ENCODE measurements around the gene ITPKB. TPM values are rescaled to one million over a fixed set of nuclear protein-coding genes. Genes with fewer than 3 reads are reported as not detected.

Gene ITPKB
- total RNA-seq, 1 donor, result 6.2 TPM

DNA sequence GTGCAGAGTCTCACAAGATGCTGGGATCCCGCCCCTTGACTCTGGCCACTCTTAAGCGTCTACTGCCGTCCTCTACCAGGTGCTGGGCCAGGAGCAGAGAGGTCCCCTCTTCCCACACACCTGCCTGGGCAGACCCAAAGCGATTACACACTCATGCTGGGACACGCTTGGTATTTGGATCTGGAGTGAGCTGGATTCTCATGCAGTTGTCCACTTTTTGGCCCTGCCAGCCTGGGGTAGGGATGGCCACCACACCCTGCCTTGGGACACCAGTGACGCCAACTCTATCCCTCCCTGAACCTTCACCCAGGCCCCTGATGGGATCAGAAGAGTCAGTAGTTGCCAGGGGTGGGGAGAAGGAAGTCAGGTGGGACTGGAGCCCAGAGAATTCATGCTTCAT lies 28.6 kb downstream of the ITPKB start:
- Histone ChIP-seq H2AFZ (ENCODE audit: low read length) (no peak overlapping the region), H3K4me2 (ENCODE audit: insufficient read depth, low read length) (no peak overlapping the region), H3K4me1 (ENCODE audit: insufficient read depth, low read length) (peaks cover 5% of the 10 kb centered on the region), H3K9me3 (ENCODE audit: low read depth, low read length) (no peaks in the 10 kb centered on the region), H3K27ac (ENCODE audit: low read depth, low read length) (no peak overlapping the region), H3K4me3 (ENCODE audit: insufficient read depth, low read length) (no peak overlapping the region), H3K27me3 (ENCODE audit: insufficient read depth, low read length) (no peaks in the 10 kb centered on the region), H3K79me2 (ENCODE audit: insufficient read depth, low read length) (no peaks in the 10 kb centered on the region), H4K20me1 (ENCODE audit: insufficient read depth, low read length) (no peaks in the 10 kb centered on the region), H3K36me3 (ENCODE audit: insufficient read depth, low read length) (no peaks in the 10 kb centered on the region)
- TF ChIP-seq, protein P1, sequence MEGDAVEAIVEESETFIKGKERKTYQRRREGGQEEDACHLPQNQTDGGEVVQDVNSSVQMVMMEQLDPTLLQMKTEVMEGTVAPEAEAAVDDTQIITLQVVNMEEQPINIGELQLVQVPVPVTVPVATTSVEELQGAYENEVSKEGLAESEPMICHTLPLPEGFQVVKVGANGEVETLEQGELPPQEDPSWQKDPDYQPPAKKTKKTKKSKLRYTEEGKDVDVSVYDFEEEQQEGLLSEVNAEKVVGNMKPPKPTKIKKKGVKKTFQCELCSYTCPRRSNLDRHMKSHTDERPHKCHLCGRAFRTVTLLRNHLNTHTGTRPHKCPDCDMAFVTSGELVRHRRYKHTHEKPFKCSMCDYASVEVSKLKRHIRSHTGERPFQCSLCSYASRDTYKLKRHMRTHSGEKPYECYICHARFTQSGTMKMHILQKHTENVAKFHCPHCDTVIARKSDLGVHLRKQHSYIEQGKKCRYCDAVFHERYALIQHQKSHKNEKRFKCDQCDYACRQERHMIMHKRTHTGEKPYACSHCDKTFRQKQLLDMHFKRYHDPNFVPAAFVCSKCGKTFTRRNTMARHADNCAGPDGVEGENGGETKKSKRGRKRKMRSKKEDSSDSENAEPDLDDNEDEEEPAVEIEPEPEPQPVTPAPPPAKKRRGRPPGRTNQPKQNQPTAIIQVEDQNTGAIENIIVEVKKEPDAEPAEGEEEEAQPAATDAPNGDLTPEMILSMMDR (IDR thresholded peaks at IDR 0.05; ENCODE audit: extremely low read depth, low read depth, low read length), result no peak
- DNase-seq (ENCODE audit: insufficient read length, low spot score, missing footprints), result no peak

DNA sequence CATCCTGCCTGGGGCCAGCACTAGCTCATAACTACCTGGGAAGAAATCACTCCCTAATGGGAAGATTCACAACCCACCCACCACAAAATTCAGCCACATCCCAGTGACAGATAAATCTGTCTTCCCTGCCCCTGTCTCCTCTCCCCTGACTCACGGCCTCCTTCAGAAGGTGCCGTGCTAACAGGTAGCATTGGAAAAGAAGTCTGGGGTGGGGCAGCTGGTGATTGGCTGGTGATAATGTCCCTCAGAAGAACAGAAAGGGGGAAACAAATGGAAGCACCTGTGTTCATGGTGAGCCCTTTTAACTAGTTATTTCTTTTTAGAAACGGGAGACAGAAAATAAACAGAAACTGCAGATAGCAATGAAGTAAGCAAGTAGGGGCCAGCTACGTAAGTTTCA lies 29.1 kb downstream of the ITPKB start:
- no peak overlapping the region for H3K27ac ChIP-seq (ENCODE audit: low read depth, low read length)
- H3K36me3 ChIP-seq (ENCODE audit: insufficient read depth, low read length), result no peaks in the 10 kb centered on the region

DNA sequence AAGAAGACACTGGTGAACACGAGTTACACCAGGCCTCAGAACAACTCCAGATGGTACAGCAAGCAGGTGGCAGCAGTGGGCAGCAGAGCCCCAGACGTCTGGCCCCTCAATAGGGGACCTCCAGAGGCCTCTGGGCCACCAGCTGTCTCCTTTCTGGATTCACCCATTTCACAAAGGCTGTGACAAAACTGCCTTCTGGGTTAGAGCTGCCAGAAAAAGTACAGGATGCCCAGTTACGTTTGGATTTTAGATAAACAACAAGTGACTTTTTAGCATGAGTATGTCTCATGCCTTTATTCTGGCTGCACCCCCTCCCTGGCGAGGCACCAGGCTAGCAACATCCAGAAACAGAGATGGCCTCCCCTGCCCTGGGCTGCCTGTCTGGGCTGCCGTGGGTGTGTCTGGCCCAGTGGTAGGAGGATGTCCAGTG lies 30.1 kb downstream of the ITPKB start:
- Histone ChIP-seq H3K36me3 (ENCODE audit: insufficient read depth, low read length) (no peaks in the 10 kb centered on the region), H2AFZ (ENCODE audit: low read length) (no peak overlapping the region), H4K20me1 (ENCODE audit: insufficient read depth, low read length) (no peaks in the 10 kb centered on the region), H3K4me2 (ENCODE audit: insufficient read depth, low read length) (no peak overlapping the region), H3K9me3 (ENCODE audit: low read depth, low read length) (no peaks in the 10 kb centered on the region), H3K4me1 (ENCODE audit: insufficient read depth, low read length) (peaks cover 5% of the 10 kb centered on the region), H3K27ac (ENCODE audit: low read depth, low read length) (no peak overlapping the region), H3K4me3 (ENCODE audit: insufficient read depth, low read length) (no peak overlapping the region), H3K27me3 (ENCODE audit: insufficient read depth, low read length) (no peaks in the 10 kb centered on the region), H3K79me2 (ENCODE audit: insufficient read depth, low read length) (no peaks in the 10 kb centered on the region)
- DNase-seq (ENCODE audit: insufficient read length, low spot score, missing footprints), result no peak
- TF ChIP-seq, protein P1 (IDR thresholded peaks at IDR 0.05; ENCODE audit: extremely low read depth, low read depth, low read length), result no peak

More for the DNA sequence above, 29.1 kb downstream of the ITPKB start:
- H3K4me2 ChIP-seq (ENCODE audit: insufficient read depth, low read length), result no peak overlapping the region
- TF ChIP-seq, protein P1 (IDR thresholded peaks at IDR 0.05; ENCODE audit: extremely low read depth, low read depth, low read length), result no peak
- DNase-seq (ENCODE audit: insufficient read length, low spot score, missing footprints), result no peak
- H3K4me3 ChIP-seq (ENCODE audit: insufficient read depth, low read length), result no peak overlapping the region
- no peaks in the 10 kb centered on the region for H3K79me2 ChIP-seq (ENCODE audit: insufficient read depth, low read length)
- H3K9me3 ChIP-seq (ENCODE audit: low read depth, low read length), result no peaks in the 10 kb centered on the region
- H4K20me1 ChIP-seq (ENCODE audit: insufficient read depth, low read length), result no peaks in the 10 kb centered on the region
- no peak overlapping the region for H2AFZ ChIP-seq (ENCODE audit: low read length)
- H3K27me3 ChIP-seq (ENCODE audit: insufficient read depth, low read length), result no peaks in the 10 kb centered on the region
- H3K4me1 ChIP-seq (ENCODE audit: insufficient read depth, low read length), result peaks cover 5% of the 10 kb centered on the region

DNA sequence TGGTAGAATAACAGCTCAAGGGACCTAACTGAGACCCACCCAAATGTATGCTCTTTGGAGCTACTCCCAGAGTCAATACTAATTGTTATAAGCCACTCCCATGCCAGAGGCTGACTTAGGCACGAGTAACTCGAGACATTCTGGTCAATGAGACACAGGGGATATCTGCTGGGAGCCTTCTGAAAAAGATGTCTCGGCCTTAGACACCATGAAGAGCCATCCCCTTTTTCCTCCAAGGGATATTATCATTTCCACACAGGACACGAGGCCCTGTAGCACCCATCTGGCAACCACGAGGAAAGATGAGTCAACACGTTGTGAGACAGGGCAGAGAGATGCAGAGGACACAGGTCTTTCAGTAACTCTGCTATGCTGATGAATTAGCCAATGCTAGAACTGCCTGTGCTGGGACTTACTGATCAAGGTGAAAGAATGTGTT lies 30.7 kb downstream of the ITPKB start:
- H2AFZ ChIP-seq (ENCODE audit: low read length), result no peak overlapping the region
- H3K4me2 ChIP-seq (ENCODE audit: insufficient read depth, low read length), result no peak overlapping the region
- no peaks in the 10 kb centered on the region for H4K20me1 ChIP-seq (ENCODE audit: insufficient read depth, low read length)
- H3K4me3 ChIP-seq (ENCODE audit: insufficient read depth, low read length), result no peak overlapping the region
- no peak overlapping the region for H3K27ac ChIP-seq (ENCODE audit: low read depth, low read length)
- no peaks in the 10 kb centered on the region for H3K9me3 ChIP-seq (ENCODE audit: low read depth, low read length)
- H3K36me3 ChIP-seq (ENCODE audit: insufficient read depth, low read length), result no peaks in the 10 kb centered on the region
- peaks cover 5% of the 10 kb centered on the region for H3K4me1 ChIP-seq (ENCODE audit: insufficient read depth, low read length)
- H3K79me2 ChIP-seq (ENCODE audit: insufficient read depth, low read length), result no peaks in the 10 kb centered on the region
- no peaks in the 10 kb centered on the region for H3K27me3 ChIP-seq (ENCODE audit: insufficient read depth, low read length)
- peak; percentile 91 for DNase-seq (ENCODE audit: insufficient read length, low spot score, missing footprints)
- TF ChIP-seq, protein P1 (IDR thresholded peaks at IDR 0.05; ENCODE audit: extremely low read depth, low read depth, low read length), result no peak
